Measurements from ENCODE around the gene RPAIN.
A peak's percentile ranks its signal among the peaks of the same experiment; 100 is the strongest.

Gene RPAIN

DNA sequence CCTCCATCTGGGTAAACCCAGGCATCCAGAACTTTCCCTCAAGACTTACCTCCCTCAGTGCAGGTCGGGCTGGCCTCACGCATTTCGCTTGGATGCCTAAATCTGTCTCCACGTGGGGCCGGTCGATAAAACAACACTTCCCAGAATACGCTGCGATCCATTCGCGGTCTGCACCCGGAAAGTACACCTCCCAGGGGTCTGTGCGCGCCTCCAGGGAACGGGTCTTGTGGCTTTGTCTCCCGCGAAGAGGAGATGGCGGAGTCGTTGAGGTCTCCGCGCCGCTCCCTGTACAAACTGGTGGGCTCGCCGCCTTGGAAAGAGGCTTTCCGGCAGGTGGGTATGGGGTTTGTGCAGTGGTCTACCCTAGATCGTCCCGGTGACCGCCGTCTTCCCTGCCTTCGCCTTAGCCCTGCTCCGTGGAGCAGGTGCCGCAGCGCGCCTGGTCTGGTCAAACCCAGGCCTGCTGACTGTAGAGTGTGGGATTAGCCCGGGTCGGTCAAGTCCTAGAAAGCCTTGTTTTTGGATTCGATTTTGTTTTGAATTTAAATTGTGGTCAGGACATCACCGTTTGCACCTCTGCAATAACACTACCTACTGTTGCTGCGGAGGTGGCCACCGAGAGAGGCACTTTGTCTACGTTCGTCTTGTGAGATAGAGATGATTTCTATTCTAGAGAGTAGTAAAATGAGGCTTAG is at the start of gene RPAIN:
Gene RPAIN (plus strand): TSS at position 224 of the 695 bp plus-strand sequence. CDS start 29 bp downstream, at position 253.
- peak; percentile 83 for DNase-seq (ENCODE audit: low spot score)

- DNase-seq (ENCODE audit: low spot score) = no peak
These were observed 49.6 kb upstream of the RPAIN start for GRCh38 chr17:5370411-5370810.

GRCh38 chr17:5373112-5373511 is 46.9 kb upstream of the RPAIN start:
- no peak for DNase-seq (ENCODE audit: low spot score)

GRCh38 chr17:5378566-5379207 is 41.3 kb upstream of the RPAIN start:
- DNase-seq (ENCODE audit: low spot score) = no peak

- DNase-seq (ENCODE audit: low spot score) = no peak
These were observed 40.5 kb upstream of the RPAIN start for GRCh38 chr17:5379351-5380107.

- no peak for DNase-seq (ENCODE audit: low spot score)
These were observed 39.4 kb upstream of the RPAIN start for GRCh38 chr17:5380491-5381135.

DNA sequence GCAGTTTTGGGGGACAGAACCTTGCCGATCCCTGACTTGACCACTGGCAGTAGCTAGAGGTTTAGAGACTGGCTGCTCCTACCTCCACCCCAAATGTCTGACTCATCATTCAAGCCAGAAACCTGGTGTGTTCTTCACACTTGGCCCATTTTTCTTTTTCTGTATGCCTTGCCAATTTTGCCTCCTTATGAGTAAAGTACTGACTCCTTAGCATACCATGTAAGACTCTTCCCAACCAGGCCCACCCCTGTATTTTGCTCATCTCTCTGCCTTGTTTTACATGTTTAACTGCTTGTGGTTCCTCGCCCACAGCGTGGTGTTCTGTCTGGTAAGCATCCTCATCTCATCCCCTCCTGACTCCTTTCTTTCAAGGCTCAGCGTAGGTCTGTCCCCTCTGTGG is 38.4 kb upstream of the RPAIN start:
- no peak for DNase-seq (ENCODE audit: low spot score)

GRCh38 chr17:5391678-5392077 is 28.3 kb upstream of the RPAIN start:
- no peak for DNase-seq (ENCODE audit: low spot score)

GRCh38 chr17:5396612-5397011 is 23.4 kb upstream of the RPAIN start:
- DNase-seq (ENCODE audit: low spot score) = no peak

DNA sequence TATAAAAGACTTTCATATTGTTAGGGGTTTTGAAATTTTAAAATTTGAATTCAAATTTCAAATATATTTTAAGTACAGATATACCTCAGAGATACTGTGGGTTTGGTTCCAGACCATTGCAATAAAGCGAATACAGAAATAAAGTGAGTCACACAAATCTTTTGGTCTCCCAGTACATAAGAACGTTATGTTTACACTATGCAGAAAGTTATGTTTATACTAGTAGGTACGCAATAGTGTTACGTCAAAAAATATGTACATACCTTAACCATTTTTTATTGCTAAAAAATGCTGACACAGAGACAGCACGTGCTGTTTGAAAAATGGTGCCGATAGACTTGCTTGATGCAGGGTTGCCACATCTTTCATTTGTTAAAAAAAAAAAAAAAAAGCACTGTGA is 20.2 kb upstream of the RPAIN start:
- no peak for DNase-seq (ENCODE audit: low spot score)

DNA sequence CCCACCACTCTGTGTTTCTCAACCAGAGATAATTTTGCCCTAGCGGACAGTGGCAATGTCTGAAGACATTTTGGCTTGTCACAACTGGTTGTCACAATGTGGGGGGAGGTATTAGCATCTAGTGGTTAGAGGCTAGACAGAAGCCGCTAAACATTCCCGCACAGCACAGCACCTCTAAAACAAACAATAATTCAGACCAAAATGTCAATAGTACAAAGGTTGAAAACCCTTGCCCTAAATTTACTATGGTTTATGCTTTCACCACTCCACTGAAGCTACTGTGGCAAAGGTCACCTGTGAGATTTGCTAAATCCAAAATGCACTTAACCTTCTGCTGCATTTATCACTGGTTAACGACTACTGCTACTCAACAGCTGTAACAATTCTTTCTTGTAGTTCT is 14.6 kb upstream of the RPAIN start:
- DNase-seq (ENCODE audit: low spot score) = no peak

GRCh38 chr17:5408186-5408585 is 11.8 kb upstream of the RPAIN start:
- no peak for DNase-seq (ENCODE audit: low spot score)

DNA sequence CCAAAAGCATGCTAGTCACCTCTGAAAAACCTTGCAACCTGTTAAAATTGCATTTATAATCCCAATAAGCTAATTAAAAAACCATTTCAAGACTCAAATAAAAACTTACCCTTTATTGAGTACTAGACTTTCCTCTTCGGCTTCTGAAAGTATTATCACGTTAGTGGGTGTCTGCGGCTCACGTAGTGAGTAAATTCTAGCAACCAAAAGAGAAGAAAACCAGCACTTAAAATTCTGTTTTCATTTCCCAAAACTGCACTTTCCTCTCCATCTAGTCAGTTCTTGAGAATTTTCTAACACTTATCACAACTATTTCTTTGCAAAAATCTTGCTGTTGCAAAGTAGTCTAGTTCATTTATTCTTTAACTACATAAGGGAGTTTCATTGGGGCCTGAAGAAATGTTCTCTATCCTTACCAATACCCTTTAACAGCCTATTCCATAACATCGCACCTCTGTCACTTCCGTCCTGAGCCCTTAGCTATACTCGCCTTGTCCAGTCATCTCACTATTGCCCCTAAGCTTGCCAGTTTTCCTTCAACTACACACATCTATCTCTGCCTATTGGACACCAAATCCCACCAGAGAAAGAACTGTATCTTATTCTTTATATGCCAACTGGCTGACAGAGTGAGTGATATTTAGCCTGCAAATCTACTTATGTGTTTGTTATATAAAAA is 9.2 kb upstream of the RPAIN start:
- DNase-seq (ENCODE audit: low spot score) = no peak

- peak; percentile 36 for DNase-seq (ENCODE audit: low spot score)
These were observed 6.3 kb upstream of the RPAIN start for GRCh38 chr17:5413682-5414081.

DNA sequence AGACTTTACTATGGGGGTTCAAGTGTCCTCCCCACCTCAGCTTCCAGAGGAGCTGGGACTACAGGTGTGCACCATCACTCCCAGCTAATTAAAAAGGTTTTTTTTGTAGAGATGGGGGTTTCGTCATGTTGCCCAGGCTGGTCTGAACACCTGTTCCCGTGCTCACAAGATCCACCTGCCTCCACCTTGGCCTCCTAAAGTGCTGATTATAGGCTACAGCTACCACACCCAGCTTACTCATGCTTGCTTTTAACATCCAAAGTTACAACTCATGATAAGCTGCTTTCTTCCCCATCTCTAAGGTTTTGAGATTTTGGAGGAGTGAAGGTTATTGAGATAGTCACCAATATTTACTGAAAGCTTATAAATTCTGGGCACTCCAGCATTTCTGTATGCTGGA is 3.1 kb upstream of the RPAIN start:
- DNase-seq (ENCODE audit: low spot score) = no peak

- no peak for DNase-seq (ENCODE audit: low spot score)
These were observed 1.1 kb upstream of the RPAIN start for GRCh38 chr17:5418858-5419355.

GRCh38 chr17:5419356-5419958 is 525 bp upstream of the RPAIN start, which contains the start of gene NUP88:
Gene NUP88 (minus strand): TSS chr17:5419662. CDS start chr17:5419650, 12 bp downstream.
- DNase-seq (ENCODE audit: low spot score) = peak; percentile 97

DNA sequence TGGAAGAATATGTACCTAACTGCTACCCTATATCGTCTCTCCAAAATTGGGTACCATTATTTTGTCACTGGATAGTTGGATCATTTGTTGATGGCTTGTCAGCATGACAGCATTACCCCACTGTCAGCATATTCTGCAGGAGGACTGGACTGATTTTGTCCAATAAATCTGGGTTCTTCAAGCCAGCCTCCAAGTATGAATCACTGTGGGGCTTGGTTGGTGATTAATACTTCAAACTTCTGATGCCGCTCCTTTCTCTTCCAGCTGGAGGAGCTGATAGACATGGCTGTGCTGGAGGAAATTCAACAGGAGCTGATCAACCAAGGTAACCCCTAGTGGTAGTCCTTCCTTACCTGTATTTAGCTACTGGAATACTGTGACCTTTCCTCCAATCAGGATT is 2.5 kb downstream of the RPAIN start:
- DNase-seq (ENCODE audit: low spot score) = peak; percentile 71

GRCh38 chr17:5424909-5425308 is 4.9 kb downstream of the RPAIN start:
- DNase-seq (ENCODE audit: low spot score) = no peak

GRCh38 chr17:5425826-5426225 is 5.8 kb downstream of the RPAIN start:
- DNase-seq (ENCODE audit: low spot score) = no peak

DNA sequence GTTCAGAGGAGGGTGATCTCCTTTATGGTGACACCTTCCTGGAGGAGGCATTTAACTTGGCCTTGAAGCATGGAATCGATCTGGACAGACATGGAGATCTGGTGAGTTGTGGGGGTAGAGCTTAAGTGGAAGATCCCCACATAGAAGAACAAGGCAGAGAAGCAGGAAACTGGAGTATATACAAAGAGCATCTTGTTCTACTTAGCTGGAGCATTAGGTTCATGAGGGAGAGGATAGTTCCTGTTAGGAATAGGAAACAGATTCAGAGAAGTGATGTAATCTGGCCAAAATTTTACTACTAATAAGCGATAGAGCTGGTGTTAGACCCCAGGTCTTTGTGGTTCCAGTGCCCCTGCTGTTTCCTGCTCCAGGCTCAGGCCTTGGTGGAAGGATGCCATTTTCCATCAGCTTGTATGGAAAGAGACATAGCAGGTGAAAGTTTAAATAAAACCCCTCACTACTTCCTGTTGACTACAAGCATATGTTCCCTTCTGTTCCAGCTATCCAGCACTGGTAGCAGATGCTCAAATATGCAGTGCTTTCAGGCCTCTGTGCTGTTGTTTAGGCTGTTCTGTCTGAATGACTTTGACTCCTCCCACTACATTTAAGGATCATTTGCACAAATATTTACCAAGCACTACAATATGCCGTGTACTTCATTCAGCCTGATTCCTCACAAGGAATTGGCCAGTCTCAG is 9.4 kb downstream of the RPAIN start:
- DNase-seq (ENCODE audit: low spot score) = no peak

All from AG08396 (cell line).